ENCODE measurements around the gene SLC37A1.
A peak's percentile ranks its signal among the peaks of the same experiment; 100 is the strongest.

The SLC37A1 gene

GRCh38 chr21:42513151-42513984 lies at the start of gene SLC37A1:
Gene SLC37A1 (plus strand): TSS chr21:42513852. CDS start chr21:42518455, 4,603 bp downstream.
- no peak for TF ChIP-seq CTCF (IDR thresholded peaks at IDR 0.05; ENCODE audit: low read depth, low read length)
- peak within 1 kb of the TSS; percentile 59 for H3K4me3 ChIP-seq (ENCODE audit: low read depth, low read length)
- no peak for DNase-seq (ENCODE audit: low read depth, low spot score)
- in situ Hi-C loops (cut with HindIII; ENCODE audit: low sequenced_read_pairs) = no loop called here

GRCh38 chr21:42463861-42464515 lies 49.7 kb upstream of the SLC37A1 start:
- DNase-seq (ENCODE audit: low read depth, low spot score) = peak; percentile 42
- in situ Hi-C loops (cut with HindIII; ENCODE audit: low sequenced_read_pairs) = no loop called here
- TF ChIP-seq CTCF (IDR thresholded peaks at IDR 0.05; ENCODE audit: low read depth, low read length) = no peak
- no peak overlapping the region for H3K4me3 ChIP-seq (ENCODE audit: low read depth, low read length)

GRCh38 chr21:42465008-42465802 lies 48.4 kb upstream of the SLC37A1 start:
- in situ Hi-C loops (cut with HindIII; ENCODE audit: low sequenced_read_pairs) = no loop called here
- TF ChIP-seq CTCF (IDR thresholded peaks at IDR 0.05; ENCODE audit: low read depth, low read length) = no peak
- no peak overlapping the region for H3K4me3 ChIP-seq (ENCODE audit: low read depth, low read length)
- DNase-seq (ENCODE audit: low read depth, low spot score) = peak; percentile 56

- H3K4me3 ChIP-seq (ENCODE audit: low read depth, low read length) = no peak overlapping the region
- DNase-seq (ENCODE audit: low read depth, low spot score) = no peak
- TF ChIP-seq CTCF (IDR thresholded peaks at IDR 0.05; ENCODE audit: low read depth, low read length) = no peak
- in situ Hi-C loops (cut with HindIII; ENCODE audit: low sequenced_read_pairs) = no loop called here
Observed at GRCh38 chr21:42465803-42466127, 47.9 kb upstream of the SLC37A1 start.

GRCh38 chr21:42466700-42467099 lies 47.0 kb upstream of the SLC37A1 start:
- in situ Hi-C loops (cut with HindIII; ENCODE audit: low sequenced_read_pairs) = no loop called here
- no peak for TF ChIP-seq CTCF (IDR thresholded peaks at IDR 0.05; ENCODE audit: low read depth, low read length)
- DNase-seq (ENCODE audit: low read depth, low spot score) = no peak

GRCh38 chr21:42467140-42467983 lies 46.3 kb upstream of the SLC37A1 start:
- peak; percentile 35 for TF ChIP-seq CTCF (IDR thresholded peaks at IDR 0.05; ENCODE audit: low read depth, low read length)
- in situ Hi-C loops (cut with HindIII; ENCODE audit: low sequenced_read_pairs) = no loop called here
- peak; percentile 34 for DNase-seq (ENCODE audit: low read depth, low spot score)
- H3K4me3 ChIP-seq (ENCODE audit: low read depth, low read length) = no peak overlapping the region

More at GRCh38 chr21:42466700-42467099, 47.0 kb upstream of the SLC37A1 start:
- H3K4me3 ChIP-seq (ENCODE audit: low read depth, low read length) = no peak overlapping the region

All from astrocyte of the spinal cord (primary cell).